Thymus (tissue), 11 donors: ENCODE data around the gene PYY. TPM values are rescaled to one million over a fixed set of nuclear protein-coding genes. Genes with fewer than 3 reads are reported as not detected.
"Not testable (repeated sequence)": the region's sequence is repeated elsewhere in the genome, so short reads cannot be mapped to it uniquely, and the experiment has no call there.

Experiments
- DNase-seq, 9 donors: peaks; one replicate each; pipeline ENCODE4 v3.0.0-alpha.2; 2013; ENCODE audit warnings: low spot score in 9 of 9, low read depth in 6 of 9, missing footprints in 1 of 9
- H3K27ac ChIP-seq, 2 donors: one replicate each; pipeline ENCODE4 v1.5.1; 2013; ENCODE audit warnings: control low read depth in 1 of 2, low read depth in 1 of 2, low read length in 1 of 2, mild to moderate bottlenecking in 1 of 2, moderate library complexity in 1 of 2
- H3K27me3 ChIP-seq, 2 donors: one replicate each; pipeline ENCODE4 v1.5.1; 2013; ENCODE audit warnings: low read length in 1 of 2; ENCODE audit not compliant: control insufficient read depth in 2 of 2, insufficient read depth in 1 of 2
- H3K36me3 ChIP-seq, 2 donors: one replicate each; pipeline ENCODE4 v1.5.1; 2013; ENCODE audit warnings: low read length in 1 of 2, mild to moderate bottlenecking in 1 of 2, moderate library complexity in 1 of 2; ENCODE audit not compliant: control insufficient read depth in 2 of 2, insufficient read depth in 2 of 2
- H3K4me1 ChIP-seq, 2 donors: one replicate each; pipeline ENCODE4 v1.5.1; 2013; ENCODE audit warnings: low read length in 2 of 2; ENCODE audit not compliant: control insufficient read depth in 2 of 2, insufficient read depth in 2 of 2
- H3K4me3 ChIP-seq, 2 donors: one replicate each; pipeline ENCODE4 v1.5.1; 2013; ENCODE audit warnings: low read length in 2 of 2, control low read depth in 1 of 2, mild to moderate bottlenecking in 1 of 2
- H3K9me3 ChIP-seq, 2 donors: one replicate each; pipeline ENCODE4 v1.5.1; 2013; ENCODE audit warnings: low read length in 1 of 2, mild to moderate bottlenecking in 1 of 2; ENCODE audit not compliant: control insufficient read depth in 2 of 2, insufficient read depth in 1 of 2
- WGBS: extraction: QIAGEN DNeasy Blood & Tissue Kit; methylation state at CpG from one replicate; pipeline ENCODE4 v1.1.7; 2013; 5-methylcytosine and 5-hydroxymethylcytosine counted together
- polyA plus RNA-seq: library from polyadenylated mRNA; stranded (reverse); fragments of 200-250 nt; gene quantifications from one replicate; pipeline ENCODE4 v1.2.3, GENCODE V29; 2013
- total RNA-seq: library from RNA; stranded (reverse); fragments of 120-200 nt; gene quantifications from one replicate; pipeline ENCODE4 v1.2.4, GENCODE V29; 2013
- donor health status: healthy.

PYY gene
- total and polyA plus RNA-seq, 2 donors: 0.57 to 6.8 TPM

GRCh38 chr17:43942051-43942685 lies 11.6 kb downstream of the PYY start, which contains the start of gene PPY:
TSS of gene PPY (minus strand) at chr17:43942476. CDS start at chr17:43941654, 822 bp downstream.
- 96% methylated on average over 17 of the region's 17 CpGs for WGBS
- Histone ChIP-seq H3K4me3 (no peak within 1 kb of the TSS), H3K27me3 (peaks cover 10 to 49% of the 10 kb centered on the region in 2 donors), H3K4me1 (peaks cover 0 to 4% of the 10 kb centered on the region in 2 donors), H3K36me3 (no peaks in the 10 kb centered on the region), H3K9me3 (no peaks in the 10 kb centered on the region), H3K27ac (no peak within 1 kb of the TSS)
- DNase-seq: no peak

- Histone ChIP-seq H3K27ac (no peak overlapping the region), H3K27me3 (peaks cover 15 to 51% of the 10 kb centered on the region in 2 donors), H3K9me3 (no peaks in the 10 kb centered on the region), H3K36me3 (no peaks in the 10 kb centered on the region), H3K4me1 (peaks cover 0 to 4% of the 10 kb centered on the region in 2 donors), H3K4me3 (no peak overlapping the region)
- 78% methylated on average over 7 of the region's 7 CpGs for WGBS
- DNase-seq: peak in 1 of 9 donors; percentile 18
These were observed 13.1 kb downstream of the PYY start for GRCh38 chr17:43940630-43941029.

- Histone ChIP-seq H3K36me3 (no peaks in the 10 kb centered on the region), H3K27ac (no peak overlapping the region), H3K27me3 (peaks cover 15 to 54% of the 10 kb centered on the region in 2 donors), H3K9me3 (no peaks in the 10 kb centered on the region), H3K4me3 (no peak overlapping the region), H3K4me1 (peaks cover 0 to 4% of the 10 kb centered on the region in 2 donors)
- no peak for DNase-seq
- WGBS: 98% methylated on average over 5 of the region's 5 CpGs
These were observed 13.9 kb downstream of the PYY start for GRCh38 chr17:43939886-43940285.

- H3K27me3 ChIP-seq: peaks cover 15 to 54% of the 10 kb centered on the region in 2 donors
- not testable (repeated sequence) for DNase-seq, H3K9me3 ChIP-seq, H3K27ac ChIP-seq, H3K4me1 ChIP-seq, H3K36me3 ChIP-seq, H3K4me3 ChIP-seq
- 98% methylated on average over 3 of the region's 3 CpGs for WGBS
These were observed 14.3 kb downstream of the PYY start for GRCh38 chr17:43939452-43939851.

- Histone ChIP-seq H3K27ac (no peak overlapping the region), H3K4me3 (no peak overlapping the region), H3K36me3 (no peaks in the 10 kb centered on the region), H3K9me3 (no peaks in the 10 kb centered on the region), H3K27me3 (peaks cover 15 to 57% of the 10 kb centered on the region in 2 donors), H3K4me1 (peaks cover 0 to 4% of the 10 kb centered on the region in 2 donors)
- no peak for DNase-seq
- 57% methylated on average over 6 of the region's 6 CpGs for WGBS
These were observed 14.9 kb downstream of the PYY start for GRCh38 chr17:43938838-43939182.

- no peak overlapping the region for H3K27ac ChIP-seq
- no peak overlapping the region for H3K4me3 ChIP-seq
- no peak for DNase-seq
- peaks cover 15 to 59% of the 10 kb centered on the region in 2 donors for H3K27me3 ChIP-seq
- no peaks in the 10 kb centered on the region for H3K9me3 ChIP-seq
- 96% methylated on average over 3 of the region's 3 CpGs for WGBS
- no peaks in the 10 kb centered on the region for H3K36me3 ChIP-seq
- peaks cover 0 to 4% of the 10 kb centered on the region in 2 donors for H3K4me1 ChIP-seq
These were observed 17.3 kb downstream of the PYY start for GRCh38 chr17:43936434-43936833.

- peaks cover 15 to 62% of the 10 kb centered on the region in 2 donors for H3K27me3 ChIP-seq
- H3K9me3 ChIP-seq: no peaks in the 10 kb centered on the region
- DNase-seq: no peak
- H3K4me3 ChIP-seq: no peak overlapping the region
- H3K4me1 ChIP-seq: peaks cover 0 to 4% of the 10 kb centered on the region in 2 donors
- no peaks in the 10 kb centered on the region for H3K36me3 ChIP-seq
- no peak overlapping the region for H3K27ac ChIP-seq
- WGBS: 94% methylated on average over 6 of the region's 6 CpGs
These were observed 17.8 kb downstream of the PYY start for GRCh38 chr17:43935926-43936261.

- no peak for DNase-seq
- Histone ChIP-seq H3K9me3 (no peaks in the 10 kb centered on the region), H3K4me3 (no peak overlapping the region), H3K27ac (no peak overlapping the region), H3K36me3 (no peaks in the 10 kb centered on the region), H3K4me1 (peaks cover 0 to 4% of the 10 kb centered on the region in 2 donors), H3K27me3 (peaks cover 15 to 58% of the 10 kb centered on the region in 2 donors)
- 82% methylated on average over 5 of the region's 5 CpGs for WGBS
These were observed 18.4 kb downstream of the PYY start for GRCh38 chr17:43935204-43935925.

GRCh38 chr17:43932923-43933322 lies 20.8 kb downstream of the PYY start:
- Histone ChIP-seq H3K27ac (no peak overlapping the region), H3K27me3 (peaks cover 11 to 54% of the 10 kb centered on the region in 2 donors), H3K4me3 (no peak overlapping the region), H3K4me1 (peaks cover 0 to 2% of the 10 kb centered on the region in 2 donors), H3K36me3 (no peaks in the 10 kb centered on the region), H3K9me3 (no peaks in the 10 kb centered on the region)
- 97% methylated on average over 4 of the region's 4 CpGs for WGBS
- no peak for DNase-seq
